MCF 10A (cell line): ENCODE measurements around the gene ARHGAP28. TPM values are rescaled to one million over a fixed set of nuclear protein-coding genes. Genes with fewer than 3 reads are reported as not detected.

Source experiments
- BruUV-seq: library from RNA; stranded (reverse); fragments of 400-500 nt; replicated peaks from 2 replicates; lab custom pipeline; 2021; lab: Mats Ljungman, UMichigan
- CTCF ChIA-PET: fragments of 300-600 bp; sonication (Branson Sonifier 250); formaldehyde crosslinking; extraction: SDS; loops from one replicate; lab custom pipeline; 2021; ENCODE audit warnings: antibody characterized with exemption, inconsistent platforms; lab: Yijun Ruan, JAX
- POLR2A ChIA-PET: fragments of 300-600, 350-650 bp; sonication (Branson Sonifier 250); formaldehyde crosslinking; extraction: SDS; loops from one replicate; lab custom pipeline; 2020; ENCODE audit warnings: antibody characterized with exemption, inconsistent platforms; lab: Yijun Ruan, JAX
- DNase-seq: peaks from one replicate; pipeline ENCODE4 v3.0.0-alpha.2; 2018; ENCODE audit not compliant: unreplicated experiment
- H3K27ac Mint-ChIP-seq: one replicate; pipeline ENCODE4 v1.8.0; 2022; ENCODE audit warnings: mild to moderate bottlenecking, low read depth, mixed read lengths; ENCODE audit not compliant: unreplicated experiment
- H3K27me3 Mint-ChIP-seq: one replicate; pipeline ENCODE4 v1.8.0; 2022; ENCODE audit warnings: mixed read lengths; ENCODE audit not compliant: insufficient read depth, unreplicated experiment
- H3K36me3 Mint-ChIP-seq: one replicate; pipeline ENCODE4 v1.8.0; 2022; ENCODE audit warnings: mild to moderate bottlenecking, moderate library complexity, mixed read lengths; ENCODE audit not compliant: insufficient read depth, unreplicated experiment
- H3K4me1 Mint-ChIP-seq: one replicate; pipeline ENCODE4 v1.8.0; 2022; ENCODE audit warnings: mixed read lengths; ENCODE audit not compliant: insufficient read depth, unreplicated experiment
- H3K4me3 Mint-ChIP-seq: one replicate; pipeline ENCODE4 v1.8.0; 2022; ENCODE audit warnings: mild to moderate bottlenecking, moderate library complexity, mixed read lengths; ENCODE audit not compliant: unreplicated experiment
- H3K9me3 Mint-ChIP-seq: one replicate; pipeline ENCODE4 v1.8.0; 2022; ENCODE audit warnings: mixed read lengths; ENCODE audit not compliant: unreplicated experiment
- intact Hi-C: fragments of 100-400 bp; cut with micrococcal nuclease; formaldehyde crosslinking; loops from 2 replicates; pipeline ENCODE4 v1.14.1; 2022
- total RNA-seq: library from RNA; stranded (reverse); gene quantifications from 2 replicates; pipeline ENCODE4 v1.2.3, GENCODE V29; 2022
- TF ChIP-seq, protein P1 (sequence below): fragments of 200-600 bp; IDR thresholded peaks from one replicate; pipeline ENCODE4 v1.8.0; 2022; ENCODE audit warnings: antibody characterized with exemption, mild to moderate bottlenecking; ENCODE audit not compliant: unreplicated experiment

Gene ARHGAP28
- total RNA-seq, 1 experiment from 2014 or later: 3.0 TPM

- TF ChIP-seq, protein P1, sequence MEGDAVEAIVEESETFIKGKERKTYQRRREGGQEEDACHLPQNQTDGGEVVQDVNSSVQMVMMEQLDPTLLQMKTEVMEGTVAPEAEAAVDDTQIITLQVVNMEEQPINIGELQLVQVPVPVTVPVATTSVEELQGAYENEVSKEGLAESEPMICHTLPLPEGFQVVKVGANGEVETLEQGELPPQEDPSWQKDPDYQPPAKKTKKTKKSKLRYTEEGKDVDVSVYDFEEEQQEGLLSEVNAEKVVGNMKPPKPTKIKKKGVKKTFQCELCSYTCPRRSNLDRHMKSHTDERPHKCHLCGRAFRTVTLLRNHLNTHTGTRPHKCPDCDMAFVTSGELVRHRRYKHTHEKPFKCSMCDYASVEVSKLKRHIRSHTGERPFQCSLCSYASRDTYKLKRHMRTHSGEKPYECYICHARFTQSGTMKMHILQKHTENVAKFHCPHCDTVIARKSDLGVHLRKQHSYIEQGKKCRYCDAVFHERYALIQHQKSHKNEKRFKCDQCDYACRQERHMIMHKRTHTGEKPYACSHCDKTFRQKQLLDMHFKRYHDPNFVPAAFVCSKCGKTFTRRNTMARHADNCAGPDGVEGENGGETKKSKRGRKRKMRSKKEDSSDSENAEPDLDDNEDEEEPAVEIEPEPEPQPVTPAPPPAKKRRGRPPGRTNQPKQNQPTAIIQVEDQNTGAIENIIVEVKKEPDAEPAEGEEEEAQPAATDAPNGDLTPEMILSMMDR: no peak
- intact Hi-C loops: no loop called here
- H3K27ac Mint-ChIP-seq: no peak overlapping the region
- no peak for DNase-seq
- no peaks in the 10 kb centered on the region for H3K4me1 Mint-ChIP-seq
- H3K9me3 Mint-ChIP-seq: peaks cover 8% of the 10 kb centered on the region
- no TSS peak for BruUV-seq
- no peak overlapping the region for H3K4me3 Mint-ChIP-seq
- ChIA-PET CTCF (interaction anchor here (0.6 kb wide), 1 partner anchor 257 kb away, joined by 3 read pairs; no protein-coding TSS in a partner anchor), POLR2A (no interaction called here)
- H3K27me3 Mint-ChIP-seq: no peaks in the 10 kb centered on the region
- H3K36me3 Mint-ChIP-seq: no peaks in the 10 kb centered on the region
Measured at GRCh38 chr18:6901286-6901926, 171.9 kb downstream of the ARHGAP28 start.

DNA sequence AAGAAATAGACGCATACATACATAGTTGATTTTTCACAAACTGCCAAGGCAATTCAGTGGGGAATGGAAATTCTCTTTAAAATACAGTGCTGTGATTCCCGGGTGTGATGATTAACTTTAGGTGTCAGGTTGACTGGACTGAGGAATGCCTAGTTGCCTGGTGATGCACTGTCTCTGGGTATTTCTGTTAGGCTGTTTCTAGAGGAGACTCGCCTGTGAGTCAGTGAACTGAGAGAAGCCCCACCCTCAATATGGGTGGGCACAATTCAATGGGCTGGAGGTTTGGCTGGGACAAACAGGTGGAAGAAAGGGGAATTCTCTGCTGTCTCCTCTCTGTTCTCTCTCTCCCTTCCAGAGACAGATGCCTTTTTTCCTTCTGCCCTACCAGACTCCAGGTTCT lies 187.6 kb downstream of the ARHGAP28 start:
- TF ChIP-seq, protein P1: no peak
- H3K4me1 Mint-ChIP-seq: peaks cover 6% of the 10 kb centered on the region
- H3K27ac Mint-ChIP-seq: no peak overlapping the region
- CTCF ChIA-PET: interaction anchor here (0.6 to 9.0 kb wide), 6 partner anchors 24 to 173 kb away, joined by 3 to 208 read pairs (median 19); no protein-coding TSS in a partner anchor
- no peaks in the 10 kb centered on the region for H3K9me3 Mint-ChIP-seq
- H3K4me3 Mint-ChIP-seq: no peak overlapping the region
- DNase-seq: peak; percentile 11
- no peaks in the 10 kb centered on the region for H3K27me3 Mint-ChIP-seq
- no TSS peak for BruUV-seq
- H3K36me3 Mint-ChIP-seq: no peaks in the 10 kb centered on the region
- intact Hi-C loops: no loop called here
- POLR2A ChIA-PET: interaction anchor here (0.6 kb wide), 1 partner anchor 40 kb away, joined by 3 read pairs; no protein-coding TSS in a partner anchor

GRCh38 chr18:6920099-6920955 lies 190.8 kb downstream of the ARHGAP28 start:
- CTCF ChIA-PET: interaction anchor here (0.6 to 9.0 kb wide), 42 partner anchors 9 to 1592 kb away, joined by 3 to 208 read pairs (median 4); no protein-coding TSS in a partner anchor
- H3K27me3 Mint-ChIP-seq: no peaks in the 10 kb centered on the region

More at GRCh38 chr18:6920099-6920955, 190.8 kb downstream of the ARHGAP28 start:
- no peak overlapping the region for H3K27ac Mint-ChIP-seq
- DNase-seq: peak; percentile 75
- intact Hi-C loops: loop anchor here (1.0 kb wide), 3 partner anchors 80 to 257 kb away; no protein-coding TSS in a partner anchor
- no peaks in the 10 kb centered on the region for H3K36me3 Mint-ChIP-seq
- POLR2A ChIA-PET: interaction anchor here (0.8 to 2.3 kb wide), 8 partner anchors 35 to 102 kb away, joined by 3 to 8 read pairs (median 4); no protein-coding TSS in a partner anchor
- peaks cover 6% of the 10 kb centered on the region for H3K4me1 Mint-ChIP-seq
- BruUV-seq: no TSS peak
- TF ChIP-seq, protein P1: peak; percentile 83
- no peaks in the 10 kb centered on the region for H3K9me3 Mint-ChIP-seq
- no peak overlapping the region for H3K4me3 Mint-ChIP-seq
